C1 segment of cervical spinal cord (tissue), 14 donors: ENCODE results near the gene CMIP.

Experiments
- DNase-seq, 14 donors: peaks; one replicate each; lab custom pipeline; 2025; lab: John Stamatoyannopoulos, UW

The CMIP gene

GRCh38 chr16:81634380-81635062 lies 189.9 kb downstream of the CMIP start:
- DNase-seq: no peak

GRCh38 chr16:81635063-81635937 lies 190.7 kb downstream of the CMIP start:
- DNase-seq: no peak

GRCh38 chr16:81636298-81636993 lies 191.8 kb downstream of the CMIP start:
- no peak for DNase-seq

GRCh38 chr16:81637336-81638235 lies 193.0 kb downstream of the CMIP start:
- no peak for DNase-seq

GRCh38 chr16:81638286-81638945 lies 193.8 kb downstream of the CMIP start:
- DNase-seq: no peak

- DNase-seq: no peak
Observed at GRCh38 chr16:81639348-81639747, 194.7 kb downstream of the CMIP start.

- no peak for DNase-seq
Observed at GRCh38 chr16:81639931-81640680, 195.5 kb downstream of the CMIP start.

- no peak for DNase-seq
Observed at GRCh38 chr16:81640681-81641070, 196.1 kb downstream of the CMIP start.

GRCh38 chr16:81641395-81642106 lies 196.9 kb downstream of the CMIP start:
- DNase-seq: peak in 1 of 14 donors; percentile 31

- DNase-seq: no peak
Observed at GRCh38 chr16:81642107-81642436, 197.5 kb downstream of the CMIP start.

GRCh38 chr16:81642943-81643342 lies 198.3 kb downstream of the CMIP start:
- DNase-seq: no peak

- peak in 9 of 14 donors; percentile 27 to 83 (median 63) for DNase-seq
Observed at GRCh38 chr16:81645266-81645694, 200.7 kb downstream of the CMIP start.

- no peak for DNase-seq
Observed at GRCh38 chr16:81645925-81646324, 201.3 kb downstream of the CMIP start.

- DNase-seq: no peak
Observed at GRCh38 chr16:81646561-81646960, 202.0 kb downstream of the CMIP start.

GRCh38 chr16:81647527-81647926 lies 202.9 kb downstream of the CMIP start:
- no peak for DNase-seq

GRCh38 chr16:81649561-81650184 lies 205.1 kb downstream of the CMIP start:
- no peak for DNase-seq

GRCh38 chr16:81650281-81650680 lies 205.7 kb downstream of the CMIP start:
- DNase-seq: no peak

GRCh38 chr16:81650982-81651562 lies 206.5 kb downstream of the CMIP start:
- DNase-seq: no peak
